Measurements from ENCODE around the gene TFCP2L1.

The TFCP2L1 gene

GRCh38 chr2:121193185-121193584 lies 91.8 kb downstream of the TFCP2L1 start:
- DNase-seq = no peak

GRCh38 chr2:121192576-121192975 lies 92.4 kb downstream of the TFCP2L1 start:
- DNase-seq = no peak

- DNase-seq = no peak
Observed at GRCh38 chr2:121191191-121192170, 93.5 kb downstream of the TFCP2L1 start.

- DNase-seq = no peak
Observed at GRCh38 chr2:121189661-121190381, 95.2 kb downstream of the TFCP2L1 start.

GRCh38 chr2:121189011-121189410 lies 96.0 kb downstream of the TFCP2L1 start:
- no peak for DNase-seq

GRCh38 chr2:121187982-121188411 lies 97.0 kb downstream of the TFCP2L1 start:
- no peak for DNase-seq

GRCh38 chr2:121187351-121187981 lies 97.5 kb downstream of the TFCP2L1 start:
- DNase-seq = no peak

- no peak for DNase-seq
Observed at GRCh38 chr2:121186261-121186660, 98.7 kb downstream of the TFCP2L1 start.

- no peak for DNase-seq
Observed at GRCh38 chr2:121185571-121186074, 99.4 kb downstream of the TFCP2L1 start.

GRCh38 chr2:121185111-121185510 lies 99.9 kb downstream of the TFCP2L1 start:
- DNase-seq = no peak

- DNase-seq = no peak
Observed at GRCh38 chr2:121184248-121184862, 100.6 kb downstream of the TFCP2L1 start.

- DNase-seq = no peak
Observed at GRCh38 chr2:121182520-121182919, 102.5 kb downstream of the TFCP2L1 start.

GRCh38 chr2:121179467-121179866 lies 105.5 kb downstream of the TFCP2L1 start:
- no peak for DNase-seq

GRCh38 chr2:121178730-121179129 lies 106.3 kb downstream of the TFCP2L1 start:
- no peak for DNase-seq

- no peak for DNase-seq
Observed at GRCh38 chr2:121177896-121178295, 107.1 kb downstream of the TFCP2L1 start.

GRCh38 chr2:121175326-121175725 lies 109.7 kb downstream of the TFCP2L1 start:
- DNase-seq = no peak

- no peak for DNase-seq
Observed at GRCh38 chr2:121173806-121174205, 111.2 kb downstream of the TFCP2L1 start.

- no peak for DNase-seq
Observed at GRCh38 chr2:121173112-121173511, 111.9 kb downstream of the TFCP2L1 start.

GRCh38 chr2:121172456-121172855 lies 112.5 kb downstream of the TFCP2L1 start:
- no peak for DNase-seq

GRCh38 chr2:121171625-121172119 lies 113.3 kb downstream of the TFCP2L1 start:
- no peak for DNase-seq

GRCh38 chr2:121170577-121170976 lies 114.4 kb downstream of the TFCP2L1 start:
- no peak for DNase-seq

- no peak for DNase-seq
Observed at GRCh38 chr2:121167411-121167810, 117.6 kb downstream of the TFCP2L1 start.
